ENCODE measurements around the gene TBX1.

The TBX1 gene

GRCh38 chr22:19751497-19752245, 8.9 kb upstream of the TBX1 start:
- DNase-seq (ENCODE audit: low read depth in 2 of 2), result no peak

- DNase-seq (ENCODE audit: low read depth in 2 of 2), result no peak
Measured at GRCh38 chr22:19753090-19753842, 7.3 kb upstream of the TBX1 start.

GRCh38 chr22:19753996-19754700, 6.4 kb upstream of the TBX1 start:
- no peak for DNase-seq (ENCODE audit: low read depth in 2 of 2)

GRCh38 chr22:19754701-19755144, 5.9 kb upstream of the TBX1 start:
- no peak for DNase-seq (ENCODE audit: low read depth in 2 of 2)

DNA sequence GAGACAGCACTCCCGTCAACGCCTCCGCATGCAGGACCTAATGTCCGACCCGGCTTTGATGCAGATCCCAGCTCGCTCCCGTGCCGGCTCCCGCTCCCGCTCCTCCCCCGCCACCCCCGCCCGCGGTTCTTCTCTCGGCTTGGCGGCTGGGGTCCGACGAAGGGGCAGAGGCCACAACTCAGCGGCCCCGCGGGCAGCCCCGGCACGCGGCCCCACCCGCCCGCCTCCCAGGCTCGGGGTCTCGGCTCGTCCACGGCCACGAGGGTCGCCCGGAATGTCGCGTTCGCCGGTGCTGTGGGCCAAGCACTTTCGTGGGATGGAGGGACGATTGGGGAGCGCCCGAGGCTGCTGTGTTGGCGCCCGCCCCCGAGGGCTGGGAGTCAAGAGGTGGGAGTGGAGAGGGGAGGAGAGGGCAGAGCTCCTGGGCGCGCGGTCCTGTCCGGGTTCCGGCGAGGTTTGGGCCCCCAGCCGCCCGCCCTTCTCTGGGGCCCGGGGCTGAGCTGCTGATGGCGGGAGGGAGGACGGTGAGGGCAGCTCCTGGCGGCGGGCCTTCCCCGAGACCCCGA, 5.3 kb upstream of the TBX1 start:
- no peak for DNase-seq (ENCODE audit: low read depth in 2 of 2)

DNA sequence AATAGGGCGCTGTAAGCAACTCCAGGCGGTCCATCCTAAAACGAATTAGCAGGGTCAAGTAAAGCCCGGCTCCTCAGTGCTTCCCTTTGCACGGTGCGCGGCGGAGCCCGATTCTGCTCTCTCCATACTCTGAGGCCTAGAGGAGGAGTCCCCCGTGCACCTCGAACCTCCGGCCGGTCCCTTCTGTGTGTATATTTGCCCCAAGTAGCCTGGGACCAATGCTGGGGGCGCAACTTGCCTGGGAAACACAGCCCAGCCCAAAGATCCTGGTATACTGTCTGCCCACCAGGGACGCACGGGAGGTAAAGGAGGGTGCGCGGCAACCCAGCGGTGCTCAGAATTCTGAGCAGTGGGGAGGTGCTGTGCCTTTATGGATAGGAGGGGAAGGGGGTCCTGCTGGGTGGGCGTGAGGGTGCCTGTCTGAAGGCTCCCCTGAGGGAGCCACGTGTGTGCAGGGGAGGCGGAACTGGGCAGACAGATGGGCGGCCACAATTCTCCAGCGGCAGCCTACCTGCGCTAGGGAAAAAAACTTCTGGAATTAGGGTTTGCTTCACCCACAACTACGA, 4.8 kb upstream of the TBX1 start:
- DNase-seq (ENCODE audit: low read depth in 2 of 2), result no peak

GRCh38 chr22:19756288-19757128, 4.1 kb upstream of the TBX1 start:
- peak; percentile 15 to 43 for DNase-seq (ENCODE audit: low read depth in 2 of 2)

DNA sequence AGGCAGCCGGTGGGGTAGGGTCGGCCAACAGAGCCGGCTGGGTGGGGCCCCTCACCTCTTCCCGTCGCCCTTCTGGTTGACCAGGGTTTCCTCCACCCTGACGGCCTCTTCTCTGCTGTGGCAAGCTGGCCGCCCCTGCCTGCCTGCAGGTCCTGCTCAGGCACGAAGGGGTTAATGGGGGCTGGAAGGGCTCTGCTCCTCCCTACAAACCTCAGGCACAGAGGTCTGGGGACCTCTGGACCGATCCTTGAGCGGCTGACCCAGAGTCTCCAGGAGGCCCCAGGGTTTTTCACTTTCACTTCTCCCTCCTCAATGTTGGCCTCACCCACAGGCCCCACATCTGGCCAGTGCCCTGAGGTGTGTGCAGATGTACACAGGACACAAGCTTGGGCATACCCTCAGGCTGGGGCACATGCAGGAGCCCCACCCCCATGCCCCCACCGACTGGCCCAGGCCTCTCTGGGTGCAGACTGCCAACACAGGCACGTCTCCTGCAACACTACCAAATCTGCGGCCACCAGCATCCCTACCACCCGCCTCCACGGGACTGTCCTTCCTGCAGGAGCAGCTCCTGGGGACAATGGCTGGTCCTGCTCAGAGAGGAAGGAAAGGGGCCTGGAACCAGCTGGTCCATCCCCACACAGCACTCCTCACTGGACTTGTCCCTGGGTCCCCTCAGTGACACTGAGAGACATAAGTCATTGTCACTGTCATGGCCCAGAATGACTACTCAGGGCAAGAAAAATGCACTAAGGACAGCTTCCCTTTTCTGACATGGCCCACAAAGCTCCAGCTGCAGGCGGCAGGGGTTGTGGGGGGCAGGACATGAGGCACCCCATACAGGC, 3.2 kb upstream of the TBX1 start:
- no peak for DNase-seq (ENCODE audit: low read depth in 2 of 2)

- no peak for DNase-seq (ENCODE audit: low read depth in 2 of 2)
Measured at GRCh38 chr22:19757985-19758895, 2.3 kb upstream of the TBX1 start.

GRCh38 chr22:19758896-19759426, 1.6 kb upstream of the TBX1 start:
- DNase-seq (ENCODE audit: low read depth in 2 of 2), result no peak

GRCh38 chr22:19759427-19760057, 1.0 kb upstream of the TBX1 start:
- no peak for DNase-seq (ENCODE audit: low read depth in 2 of 2)

DNA sequence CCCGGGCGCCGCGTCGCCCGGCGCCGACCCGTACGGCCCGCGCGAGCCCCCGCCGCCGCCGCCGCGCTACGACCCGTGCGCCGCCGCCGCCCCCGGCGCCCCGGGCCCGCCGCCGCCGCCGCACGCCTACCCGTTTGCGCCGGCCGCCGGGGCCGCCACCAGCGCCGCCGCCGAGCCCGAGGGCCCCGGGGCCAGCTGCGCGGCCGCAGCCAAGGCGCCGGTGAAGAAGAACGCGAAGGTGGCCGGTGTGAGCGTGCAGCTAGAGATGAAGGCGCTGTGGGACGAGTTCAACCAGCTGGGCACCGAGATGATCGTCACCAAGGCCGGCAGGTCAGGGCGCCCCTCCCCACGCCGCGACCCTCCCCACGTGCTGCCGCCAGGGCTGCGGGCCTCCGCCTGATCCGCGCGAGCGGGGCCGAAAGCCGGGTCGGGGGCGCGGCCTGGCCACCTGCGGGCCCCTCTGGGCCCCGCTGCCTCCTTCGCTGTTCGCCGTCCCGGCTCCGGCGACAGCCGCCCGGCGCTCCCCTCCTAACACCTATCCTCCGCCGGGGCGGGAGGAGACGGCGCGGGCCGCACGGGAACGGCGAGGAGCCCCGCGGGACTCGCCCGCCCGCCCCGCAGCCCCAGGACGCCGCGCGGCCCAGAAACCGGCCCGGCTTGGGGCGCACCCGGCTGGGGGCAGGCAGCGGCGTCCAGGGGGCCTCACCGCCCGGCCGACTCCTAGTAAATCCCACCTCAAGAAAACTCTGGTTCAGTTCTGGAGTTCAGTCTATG, 560 bp downstream of the TBX1 start:
- DNase-seq (ENCODE audit: low read depth in 2 of 2), result no peak

- DNase-seq (ENCODE audit: low read depth in 2 of 2), result no peak
Measured at GRCh38 chr22:19761725-19762567, 1.4 kb downstream of the TBX1 start.

DNA sequence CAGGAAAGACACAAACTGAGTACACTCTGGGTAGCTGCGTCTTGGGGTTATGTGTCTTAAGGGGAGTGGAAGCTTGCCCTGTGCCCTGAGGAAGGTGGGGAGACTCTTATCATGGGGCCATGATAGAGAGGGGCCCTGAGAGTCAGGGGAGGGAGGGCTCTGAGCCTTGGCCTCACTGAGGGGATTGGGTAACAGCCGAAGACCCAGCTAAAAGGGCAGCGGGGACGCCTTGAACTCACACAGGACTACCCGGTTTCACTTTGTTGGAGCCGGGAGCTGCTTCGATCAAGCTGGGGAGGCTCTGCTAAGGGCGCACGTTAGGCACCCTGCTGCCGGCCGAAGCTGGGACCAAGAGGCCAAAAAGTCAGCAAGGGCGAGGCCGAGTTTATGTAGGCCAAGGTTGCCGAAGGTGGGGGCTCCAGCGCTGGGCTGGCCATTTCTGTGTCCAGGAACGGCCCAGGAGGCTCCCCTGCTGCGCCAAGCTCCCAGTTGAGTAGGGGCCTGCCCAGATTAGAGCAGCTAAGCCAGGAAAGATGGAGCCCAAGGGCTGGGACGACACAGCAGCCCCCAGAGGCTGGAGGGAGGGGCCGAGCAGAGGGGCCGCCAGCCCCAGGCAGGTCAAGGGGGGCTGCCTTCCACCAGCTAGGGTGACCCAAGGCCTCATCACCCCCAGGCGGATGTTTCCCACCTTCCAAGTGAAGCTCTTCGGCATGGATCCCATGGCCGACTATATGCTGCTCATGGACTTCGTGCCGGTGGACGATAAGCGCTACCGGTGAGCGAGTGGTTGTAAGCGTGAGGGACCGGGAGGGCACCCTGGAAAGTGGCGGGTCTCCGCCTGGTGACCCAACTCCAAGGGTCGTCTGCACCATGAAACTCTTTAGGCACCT, 2.2 kb downstream of the TBX1 start:
- DNase-seq (ENCODE audit: low read depth in 2 of 2), result no peak

- DNase-seq (ENCODE audit: low read depth in 2 of 2), result no peak
Measured at GRCh38 chr22:19763458-19764298, 3.1 kb downstream of the TBX1 start.

All from stimulated activated CD8-positive, alpha-beta memory T cell treated with anti-CD3 and anti-CD28 coated beads, Interleukin-7, amount 100 ng/mL, for 4 hours (primary cell).